MM.1S (cell line): ENCODE measurements around the gene RAX.

Experiments used
- DNase-seq: peaks from one replicate; pipeline ENCODE4 v3.0.0-alpha.2; 2015
- H2AFZ ChIP-seq: fragments of 300-600 bp; sonication (generic); 2 replicates; pipeline ENCODE4 v1.6.0; 2016; ENCODE audit warnings: antibody characterized with exemption, low read length
- H3F3A ChIP-seq: fragments of 300-600 bp; sonication (generic); 2 replicates; pipeline ENCODE4 v1.6.1; 2016; ENCODE audit warnings: mild to moderate bottlenecking, antibody characterized with exemption, low read length, moderate library complexity, mixed read lengths; ENCODE audit not compliant: insufficient read depth
- H3K27ac ChIP-seq: fragments of 300-600 bp; sonication (generic); 2 replicates; pipeline ENCODE4 v1.5.1; 2016; ENCODE audit warnings: mild to moderate bottlenecking, low read length
- H3K27me3 ChIP-seq: fragments of 300-600 bp; sonication (generic); replicated peaks from 2 replicates; pipeline ENCODE4 v1.6.0; 2016; ENCODE audit warnings: low read length; ENCODE audit not compliant: insufficient read depth
- H3K36me3 ChIP-seq: fragments of 300-600 bp; sonication (generic); replicated peaks from 2 replicates; pipeline ENCODE4 v1.6.1; 2016; ENCODE audit warnings: mild to moderate bottlenecking, low read length, mixed read lengths; ENCODE audit not compliant: insufficient read depth
- H3K4me1 ChIP-seq: fragments of 300-600 bp; sonication (generic); 2 replicates; pipeline ENCODE4 v1.6.1; 2016; ENCODE audit warnings: low read length, mixed read lengths
- H3K4me2 ChIP-seq: fragments of 300-600 bp; sonication (generic); 2 replicates; pipeline ENCODE4 v1.6.0; 2016; ENCODE audit warnings: low read depth, low read length
- H3K4me3 ChIP-seq: fragments of 300-600 bp; sonication (generic); 2 replicates; pipeline ENCODE4 v1.5.1; 2016; ENCODE audit warnings: low read length, mixed read lengths
- H3K79me2 ChIP-seq: fragments of 300-600 bp; sonication (generic); 2 replicates; pipeline ENCODE4 v1.6.1; 2016; ENCODE audit warnings: mixed run types, low read length, mixed read lengths
- H3K9ac ChIP-seq: fragments of 300-600 bp; sonication (generic); 2 replicates; pipeline ENCODE4 v1.6.1; 2016; ENCODE audit warnings: low read length, mixed read lengths
- H3K9me2 ChIP-seq: fragments of 300-600 bp; sonication (generic); replicated peaks from 2 replicates; pipeline ENCODE4 v1.6.1; 2016; ENCODE audit warnings: mild to moderate bottlenecking, low read length, mixed read lengths; ENCODE audit not compliant: insufficient read depth
- H3K9me3 ChIP-seq: fragments of 300-600 bp; sonication (generic); replicated peaks from 2 replicates; pipeline ENCODE4 v1.6.1; 2016; ENCODE audit warnings: mild to moderate bottlenecking, low read length, mixed read lengths; ENCODE audit not compliant: insufficient read depth
- H4K20me1 ChIP-seq: fragments of 300-600 bp; sonication (generic); 2 replicates; pipeline ENCODE4 v1.6.1; 2016; ENCODE audit warnings: mild to moderate bottlenecking, low read length, moderate library complexity, mixed read lengths; ENCODE audit not compliant: insufficient read depth
- EZH2 ChIP-seq: fragments of 300-600 bp; sonication (generic); optimal IDR thresholded peaks from 2 replicates; pipeline ENCODE3; 2017; ENCODE audit warnings: low read depth, mild to moderate bottlenecking, antibody characterized with exemption, low read length, mixed read lengths
- EZH2phosphoT487 ChIP-seq: fragments of 300-600 bp; sonication (generic); IDR thresholded peaks from 2 replicates; pipeline ENCODE4 v1.6.1; 2018; ENCODE audit warnings: antibody characterized with exemption, low read length
- TF ChIP-seq, protein P1 (sequence below): fragments of 300-600 bp; sonication (generic); IDR thresholded peaks from 2 replicates; pipeline ENCODE4 v1.5.1; 2016; ENCODE audit warnings: antibody characterized with exemption, low read length, mixed read lengths

Gene RAX

DNA sequence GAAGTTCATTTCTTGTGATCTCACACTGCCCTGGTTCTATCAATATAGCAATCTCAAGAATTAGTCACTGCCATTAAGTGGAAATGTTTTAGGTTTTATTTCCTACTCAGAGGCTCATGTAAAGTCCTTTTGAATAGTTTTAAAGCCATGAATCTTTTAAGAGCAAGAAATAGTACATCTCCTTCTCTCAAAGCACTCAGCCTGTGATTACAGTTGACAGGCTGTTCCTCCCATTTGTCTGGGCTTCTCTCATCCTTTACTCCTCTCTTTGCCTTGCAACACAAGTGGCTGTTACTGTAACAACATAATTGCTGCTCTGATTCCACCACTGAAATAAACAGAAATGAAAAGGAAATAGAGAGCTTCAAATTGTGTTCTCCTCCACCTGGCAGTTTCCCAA lies 34.9 kb downstream of the RAX start:
- Histone ChIP-seq H3K36me3 (no peaks in the 10 kb centered on the region), H3K27me3 (no peaks in the 10 kb centered on the region), H3K9me2 (no peaks in the 10 kb centered on the region), H3F3A (no peaks in the 10 kb centered on the region), H3K4me3 (no peak overlapping the region), H4K20me1 (no peaks in the 10 kb centered on the region), H3K9ac (no peak overlapping the region), H3K4me1 (no peaks in the 10 kb centered on the region), H3K9me3 (no peaks in the 10 kb centered on the region), H2AFZ (no peak overlapping the region), H3K27ac (no peak overlapping the region), H3K4me2 (no peak overlapping the region), H3K79me2 (no peaks in the 10 kb centered on the region)
- no peak for DNase-seq
- no peak for TF ChIP-seq EZH2
- TF ChIP-seq, protein P1, sequence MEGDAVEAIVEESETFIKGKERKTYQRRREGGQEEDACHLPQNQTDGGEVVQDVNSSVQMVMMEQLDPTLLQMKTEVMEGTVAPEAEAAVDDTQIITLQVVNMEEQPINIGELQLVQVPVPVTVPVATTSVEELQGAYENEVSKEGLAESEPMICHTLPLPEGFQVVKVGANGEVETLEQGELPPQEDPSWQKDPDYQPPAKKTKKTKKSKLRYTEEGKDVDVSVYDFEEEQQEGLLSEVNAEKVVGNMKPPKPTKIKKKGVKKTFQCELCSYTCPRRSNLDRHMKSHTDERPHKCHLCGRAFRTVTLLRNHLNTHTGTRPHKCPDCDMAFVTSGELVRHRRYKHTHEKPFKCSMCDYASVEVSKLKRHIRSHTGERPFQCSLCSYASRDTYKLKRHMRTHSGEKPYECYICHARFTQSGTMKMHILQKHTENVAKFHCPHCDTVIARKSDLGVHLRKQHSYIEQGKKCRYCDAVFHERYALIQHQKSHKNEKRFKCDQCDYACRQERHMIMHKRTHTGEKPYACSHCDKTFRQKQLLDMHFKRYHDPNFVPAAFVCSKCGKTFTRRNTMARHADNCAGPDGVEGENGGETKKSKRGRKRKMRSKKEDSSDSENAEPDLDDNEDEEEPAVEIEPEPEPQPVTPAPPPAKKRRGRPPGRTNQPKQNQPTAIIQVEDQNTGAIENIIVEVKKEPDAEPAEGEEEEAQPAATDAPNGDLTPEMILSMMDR, result no peak
- TF ChIP-seq EZH2phosphoT487, result no peak

DNA sequence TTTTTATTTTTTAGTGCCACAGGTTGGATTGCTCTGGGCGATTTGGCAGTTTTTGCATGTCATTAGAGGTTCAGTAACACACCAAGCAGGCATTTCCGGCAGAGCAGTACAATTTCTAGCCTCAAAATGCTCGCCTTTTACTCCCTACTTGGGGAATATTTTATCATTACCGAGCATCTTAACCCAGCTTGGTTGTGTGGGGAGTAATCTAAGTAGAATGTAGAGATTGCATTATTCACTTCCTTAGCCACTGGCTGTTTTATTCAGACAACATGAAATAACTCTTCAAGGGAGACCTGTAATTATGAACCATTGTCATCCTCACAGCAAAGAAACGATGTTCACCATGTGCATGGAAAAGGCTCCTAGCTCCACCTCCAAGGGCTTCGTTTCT lies 40.2 kb downstream of the RAX start:
- TF ChIP-seq, protein P1, result no peak
- TF ChIP-seq EZH2phosphoT487, result no peak
- TF ChIP-seq EZH2, result no peak
- no peaks in the 10 kb centered on the region for H3K9me3 ChIP-seq
- no peak overlapping the region for H3K4me2 ChIP-seq
- H3F3A ChIP-seq, result no peaks in the 10 kb centered on the region
- H3K27me3 ChIP-seq, result no peaks in the 10 kb centered on the region
- no peak overlapping the region for H3K27ac ChIP-seq
- H3K79me2 ChIP-seq, result no peaks in the 10 kb centered on the region
- no peak overlapping the region for H3K9ac ChIP-seq
- H3K9me2 ChIP-seq, result no peaks in the 10 kb centered on the region
- DNase-seq, result no peak
- H2AFZ ChIP-seq, result no peak overlapping the region
- H3K4me3 ChIP-seq, result no peak overlapping the region
- H3K36me3 ChIP-seq, result no peaks in the 10 kb centered on the region
- H3K4me1 ChIP-seq, result no peaks in the 10 kb centered on the region
- no peaks in the 10 kb centered on the region for H4K20me1 ChIP-seq

DNA sequence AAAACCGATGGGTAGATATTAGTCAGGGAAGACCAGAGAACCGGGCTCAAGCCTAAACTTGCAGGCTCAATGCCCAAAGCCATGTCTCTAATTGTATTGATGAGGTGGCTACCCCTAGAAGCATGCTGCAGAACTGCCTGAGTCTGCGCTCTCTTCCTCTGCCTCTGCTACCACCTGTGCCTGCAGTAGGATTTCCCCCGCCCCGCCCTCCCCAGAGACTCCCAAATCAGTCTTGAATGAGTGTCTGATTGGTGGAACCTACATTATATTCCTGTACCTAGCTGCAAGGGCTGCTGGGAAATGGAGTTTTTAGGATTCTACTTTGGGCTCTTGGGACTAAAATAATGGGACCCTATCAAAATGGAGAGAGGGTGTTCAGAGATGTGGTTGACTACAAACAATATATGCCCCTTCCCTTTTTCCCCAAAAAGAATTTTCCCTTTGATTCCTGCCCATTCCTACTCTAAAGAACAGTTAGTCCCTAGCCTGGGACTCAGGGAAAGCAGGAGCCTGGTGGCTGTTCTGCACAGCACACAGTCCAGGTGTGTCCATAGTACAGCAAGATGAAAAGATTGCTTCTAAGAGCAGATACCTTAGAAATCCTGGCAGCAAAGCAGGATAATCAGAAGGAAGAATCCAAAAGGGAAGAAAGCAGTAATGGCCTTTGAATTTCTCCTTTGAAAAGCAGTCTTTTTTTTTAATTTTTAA lies 40.8 kb downstream of the RAX start:
- TF ChIP-seq EZH2 (no peak), EZH2phosphoT487 (no peak)
- TF ChIP-seq, protein P1, result no peak
- no peak for DNase-seq
- Histone ChIP-seq H3K4me2 (no peak overlapping the region), H3K4me1 (no peaks in the 10 kb centered on the region), H2AFZ (no peak overlapping the region), H3K9ac (no peak overlapping the region), H3K9me3 (no peaks in the 10 kb centered on the region), H3F3A (no peaks in the 10 kb centered on the region), H3K27ac (no peak overlapping the region), H3K4me3 (no peak overlapping the region), H3K9me2 (no peaks in the 10 kb centered on the region), H3K36me3 (no peaks in the 10 kb centered on the region), H4K20me1 (no peaks in the 10 kb centered on the region), H3K27me3 (no peaks in the 10 kb centered on the region), H3K79me2 (no peaks in the 10 kb centered on the region)
